Endothelial cell (in vitro differentiated cells): ENCODE measurements around the gene ADAT2. TPM values are rescaled to one million over a fixed set of nuclear protein-coding genes. Genes with fewer than 3 reads are reported as not detected.

ENCODE experiments used
- DNase-seq: peaks from one replicate; pipeline ENCODE4 v3.0.0; 2021; ENCODE audit warnings: low spot score
- H3K27ac Mint-ChIP-seq: one replicate; pipeline ENCODE4 v1.8.0; 2021; ENCODE audit warnings: mixed read lengths, inconsistent platforms; ENCODE audit not compliant: unreplicated experiment
- H3K27me3 Mint-ChIP-seq: one replicate; pipeline ENCODE4 v1.8.0; 2021; ENCODE audit warnings: mild to moderate bottlenecking, moderate library complexity, mixed read lengths, inconsistent platforms; ENCODE audit not compliant: unreplicated experiment
- H3K36me3 Mint-ChIP-seq: one replicate; pipeline ENCODE4 v1.8.0; 2021; ENCODE audit warnings: mild to moderate bottlenecking, low read depth, mixed read lengths, inconsistent platforms; ENCODE audit not compliant: unreplicated experiment
- H3K4me1 Mint-ChIP-seq: one replicate; pipeline ENCODE4 v1.8.0; 2021; ENCODE audit warnings: mild to moderate bottlenecking, mixed read lengths, inconsistent platforms; ENCODE audit not compliant: unreplicated experiment
- H3K4me3 Mint-ChIP-seq: one replicate; pipeline ENCODE4 v1.8.0; 2021; ENCODE audit warnings: mild to moderate bottlenecking, mixed read lengths, inconsistent platforms; ENCODE audit not compliant: unreplicated experiment
- H3K9me3 Mint-ChIP-seq: one replicate; pipeline ENCODE4 v1.8.0; 2021; ENCODE audit warnings: mixed read lengths, inconsistent platforms; ENCODE audit not compliant: unreplicated experiment
- CTCF ChIP-seq: fragments of 200-600 bp; sonication (generic); IDR thresholded peaks from one replicate; pipeline ENCODE4 v1.5.0; 2021; ENCODE audit warnings: antibody characterized with exemption; ENCODE audit not compliant: unreplicated experiment
- total RNA-seq: library from RNA; stranded (reverse); fragmentation: NEBNext Ultra II Directional; extraction: Animal tissue kit (Norgen Biotek cat#: 25700); gene quantifications from one replicate; pipeline ENCODE4 v1.2.1, GENCODE V29; 2021; ENCODE audit not compliant: unreplicated experiment

Gene ADAT2
- total RNA-seq, 1 donor from 2014 or later: 10.0 TPM

GRCh38 chr6:143394389-143394788 lies 56.1 kb downstream of the ADAT2 start:
- H3K36me3 Mint-ChIP-seq: no peaks in the 10 kb centered on the region
- TF ChIP-seq CTCF: no peak
- H3K27ac Mint-ChIP-seq: no peak overlapping the region
- H3K4me3 Mint-ChIP-seq: no peak overlapping the region
- DNase-seq: no peak
- H3K4me1 Mint-ChIP-seq: peaks cover 4% of the 10 kb centered on the region
- no peaks in the 10 kb centered on the region for H3K9me3 Mint-ChIP-seq
- H3K27me3 Mint-ChIP-seq: peaks cover 1% of the 10 kb centered on the region

GRCh38 chr6:143390278-143390677 lies 60.2 kb downstream of the ADAT2 start:
- TF ChIP-seq CTCF: no peak
- Mint-ChIP-seq H3K27me3 (peaks cover 1% of the 10 kb centered on the region), H3K9me3 (no peaks in the 10 kb centered on the region), H3K27ac (no peak overlapping the region), H3K4me3 (no peak overlapping the region), H3K36me3 (no peaks in the 10 kb centered on the region), H3K4me1 (no peaks in the 10 kb centered on the region)
- DNase-seq: no peak

GRCh38 chr6:143385636-143386035 lies 64.9 kb downstream of the ADAT2 start:
- H3K9me3 Mint-ChIP-seq: no peaks in the 10 kb centered on the region
- no peak overlapping the region for H3K27ac Mint-ChIP-seq
- H3K36me3 Mint-ChIP-seq: no peaks in the 10 kb centered on the region
- H3K4me1 Mint-ChIP-seq: no peaks in the 10 kb centered on the region
- TF ChIP-seq CTCF: no peak
- no peaks in the 10 kb centered on the region for H3K27me3 Mint-ChIP-seq
- DNase-seq: no peak
- no peak overlapping the region for H3K4me3 Mint-ChIP-seq

GRCh38 chr6:143376861-143377260 lies 73.6 kb downstream of the ADAT2 start:
- Mint-ChIP-seq H3K27ac (no peak overlapping the region), H3K4me1 (no peaks in the 10 kb centered on the region), H3K9me3 (no peaks in the 10 kb centered on the region), H3K27me3 (no peaks in the 10 kb centered on the region), H3K4me3 (no peak overlapping the region), H3K36me3 (no peaks in the 10 kb centered on the region)
- no peak for TF ChIP-seq CTCF
- DNase-seq: no peak

GRCh38 chr6:143376375-143376774 lies 74.1 kb downstream of the ADAT2 start:
- Mint-ChIP-seq H3K4me1 (no peaks in the 10 kb centered on the region), H3K4me3 (no peak overlapping the region), H3K27me3 (no peaks in the 10 kb centered on the region), H3K27ac (no peak overlapping the region), H3K9me3 (no peaks in the 10 kb centered on the region), H3K36me3 (no peaks in the 10 kb centered on the region)
- no peak for DNase-seq
- TF ChIP-seq CTCF: no peak
